A549 (cell line): ENCODE results near the gene C19orf81.
"Not testable (repeated sequence)": the region's sequence is repeated elsewhere in the genome, so short reads cannot be mapped to it uniquely, and the experiment has no call there.

Experiments used
- CBX8 ChIP-seq: fragments of 200-600 bp; sonication (generic); IDR thresholded peaks from 2 replicates; pipeline ENCODE4 v1.6.1; 2016
- CTCF ChIP-seq: fragments of >200 bp; sonication (Bioruptor Twin); formaldehyde crosslinking; IDR thresholded peaks from 3 replicates; pipeline ENCODE4 v1.5.1; 2016
- EP300 ChIP-seq, 2 experiments: fragments of >200 bp; sonication (Bioruptor Twin); formaldehyde crosslinking; IDR thresholded peaks; 2 replicates in 1 of 2; 3 replicates in 1 of 2; pipeline ENCODE4 v1.6.1; 2016 to 2017
- HMGXB4 ChIP-seq: fragments of 250-450 bp; sonication (Bioruptor Pico); IDR thresholded peaks from 2 replicates; pipeline ENCODE4 v1.5.0; 2021; ENCODE audit warnings: mild to moderate bottlenecking, moderate library complexity, borderline replicate concordance
- HOXA7 ChIP-seq: fragments of 250-450 bp; sonication (Bioruptor Pico); IDR thresholded peaks from 2 replicates; pipeline ENCODE4 v1.5.0; 2020; ENCODE audit warnings: mild to moderate bottlenecking, moderate library complexity
- JUNB ChIP-seq: fragments of >200 bp; sonication (Bioruptor Twin); formaldehyde crosslinking; IDR thresholded peaks from 2 replicates; pipeline ENCODE4 v1.6.1; 2016
- REST ChIP-seq: fragments of 200-600 bp; sonication (generic); IDR thresholded peaks from 2 replicates; pipeline ENCODE4 v1.6.1; 2016; ENCODE audit warnings: antibody characterized with exemption, mild to moderate bottlenecking, moderate library complexity
- SREBF2 ChIP-seq: fragments of 450-650 bp; IDR thresholded peaks from 2 replicates; pipeline ENCODE4 v1.6.1; 2014; ENCODE audit warnings: mild to moderate bottlenecking, moderate library complexity

GRCh38 chr19:50619184-50619583 lies 30.1 kb upstream of the C19orf81 start:
- TF ChIP-seq CBX8; SREBF2; REST; HMGXB4 (CRISPR knock-in tag); JUNB; CTCF; HOXA7 (CRISPR knock-in tag); EP300 (IDR thresholded peaks at IDR 0.05): not testable (repeated sequence)
